Gastroesophageal sphincter (tissue), 4 donors: ENCODE data around the gene RPLP2. TPM values are rescaled to one million over a fixed set of nuclear protein-coding genes. Genes with fewer than 3 reads are reported as not detected.

Experiments used
- ATAC-seq: fragments of 150-250 bp; one replicate; pipeline ENCODE4 v1.9.1; 2016; ENCODE audit warnings: mild to moderate bottlenecking, moderate library complexity
- H3K27ac ChIP-seq, 4 donors: fragments of 200-600 bp; sonication (generic) in 3 of 4; 1 replicate in 3 of 4; 2 replicates in 1 of 4; pipeline ENCODE4 v1.5.1; 2016 to 2019
- H3K27me3 ChIP-seq: fragments of 200-600 bp; sonication (generic); one replicate; pipeline ENCODE4 v1.5.1; 2019
- H3K36me3 ChIP-seq, 2 donors: fragments of 200-600 bp; sonication (generic); one replicate each; pipeline ENCODE4 v1.5.1; 2019; ENCODE audit warnings: control low read depth in 1 of 2
- H3K4me1 ChIP-seq, 3 donors: fragments of 200-600 bp; sonication (generic); 1 replicate in 2 of 3; 2 replicates in 1 of 3; pipeline ENCODE4 v1.5.1; 2016 to 2019; ENCODE audit warnings: control low read depth in 2 of 3
- H3K4me3 ChIP-seq, 2 donors: fragments of 200-600 bp; sonication (generic); one replicate each; pipeline ENCODE4 v1.5.1; 2019; ENCODE audit warnings: mild to moderate bottlenecking in 1 of 2, moderate library complexity in 1 of 2
- H3K9me3 ChIP-seq, 3 donors: fragments of 200-600 bp; sonication (generic); one replicate each; pipeline ENCODE4 v1.5.1; 2017 to 2019; ENCODE audit warnings: control low read depth in 2 of 3
- EP300 ChIP-seq: sonication (generic); formaldehyde crosslinking; IDR thresholded peaks from one replicate; pipeline ENCODE4 v1.6.1; 2017; ENCODE audit warnings: antibody characterized with exemption, mild to moderate bottlenecking
- POLR2A ChIP-seq, 2 donors: fragments of 450-650 bp; IDR thresholded peaks; one replicate each; pipeline ENCODE4 v1.6.1; 2017; ENCODE audit warnings: antibody characterized with exemption in 2 of 2, mild to moderate bottlenecking in 2 of 2, moderate library complexity in 1 of 2
- POLR2AphosphoS5 ChIP-seq: sonication (generic); formaldehyde crosslinking; IDR thresholded peaks from one replicate; pipeline ENCODE4 v1.6.1; 2017; ENCODE audit warnings: antibody characterized with exemption
- WGBS, 2 donors: methylation state at CpG; one replicate each; pipeline ENCODE4 v1.1.5; 2018; ENCODE audit warnings: low coverage in 1 of 2; 5-methylcytosine and 5-hydroxymethylcytosine counted together
- total RNA-seq, 4 donors: library from RNA; depleted of rRNA; stranded (reverse); fragments of >200 nt; gene quantifications; one replicate each; pipeline ENCODE4 v1.1.0, GENCODE V29; 2016
- TF ChIP-seq, protein P1 (sequence below), 4 experiments: fragments of 200-600 bp in 2 of 4; fragments of 450-650 bp in 2 of 4; sonication (generic) in 1 of 4; IDR thresholded peaks; one replicate each; pipeline ENCODE4 v1.5.1; 2017 to 2019; ENCODE audit warnings: antibody characterized with exemption in 4 of 4, mild to moderate bottlenecking in 2 of 4, moderate library complexity in 2 of 4

The RPLP2 gene
- total RNA-seq, 4 donors from 2014 or later = 165 to 880 (median 462) TPM

DNA sequence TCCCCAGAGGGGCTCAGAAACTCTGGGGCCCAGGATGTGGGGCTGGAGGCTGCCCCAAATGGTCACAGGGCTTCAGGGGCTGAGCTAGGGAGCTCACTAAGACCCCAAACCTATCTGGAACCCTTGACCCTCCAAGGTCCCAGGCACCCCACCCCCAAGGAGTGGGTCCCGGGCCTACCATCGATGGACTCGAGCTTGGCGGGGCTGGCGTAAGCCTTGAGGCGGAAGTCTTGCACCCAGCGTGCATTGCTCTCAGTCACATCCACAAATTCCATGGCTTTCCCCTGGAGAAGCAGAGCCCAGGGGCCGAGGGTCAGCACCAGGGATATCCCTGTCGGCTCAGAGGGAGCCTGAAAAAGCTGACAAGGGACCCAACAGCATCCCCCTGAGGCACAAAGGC, 35.9 kb upstream of the RPLP2 start:
- no peak for ATAC-seq
- Histone ChIP-seq H3K4me3 (no peak overlapping the region), H3K27me3 (no peaks in the 10 kb centered on the region), H3K4me1 (peaks cover 0 to 63% (median 23%) of the 10 kb centered on the region in 3 donors), H3K27ac (no peak overlapping the region), H3K9me3 (no peaks in the 10 kb centered on the region), H3K36me3 (peaks cover 0 to 60% of the 10 kb centered on the region in 2 donors)
- WGBS, 2 donors = no CpG with 5 or more reads among the region's 9 CpGs
- TF ChIP-seq EP300 (no peak), POLR2AphosphoS5 (no peak), POLR2A (IDR thresholded peaks at IDR 0.05) (no peak)
- TF ChIP-seq, protein P1, sequence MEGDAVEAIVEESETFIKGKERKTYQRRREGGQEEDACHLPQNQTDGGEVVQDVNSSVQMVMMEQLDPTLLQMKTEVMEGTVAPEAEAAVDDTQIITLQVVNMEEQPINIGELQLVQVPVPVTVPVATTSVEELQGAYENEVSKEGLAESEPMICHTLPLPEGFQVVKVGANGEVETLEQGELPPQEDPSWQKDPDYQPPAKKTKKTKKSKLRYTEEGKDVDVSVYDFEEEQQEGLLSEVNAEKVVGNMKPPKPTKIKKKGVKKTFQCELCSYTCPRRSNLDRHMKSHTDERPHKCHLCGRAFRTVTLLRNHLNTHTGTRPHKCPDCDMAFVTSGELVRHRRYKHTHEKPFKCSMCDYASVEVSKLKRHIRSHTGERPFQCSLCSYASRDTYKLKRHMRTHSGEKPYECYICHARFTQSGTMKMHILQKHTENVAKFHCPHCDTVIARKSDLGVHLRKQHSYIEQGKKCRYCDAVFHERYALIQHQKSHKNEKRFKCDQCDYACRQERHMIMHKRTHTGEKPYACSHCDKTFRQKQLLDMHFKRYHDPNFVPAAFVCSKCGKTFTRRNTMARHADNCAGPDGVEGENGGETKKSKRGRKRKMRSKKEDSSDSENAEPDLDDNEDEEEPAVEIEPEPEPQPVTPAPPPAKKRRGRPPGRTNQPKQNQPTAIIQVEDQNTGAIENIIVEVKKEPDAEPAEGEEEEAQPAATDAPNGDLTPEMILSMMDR (IDR thresholded peaks at IDR 0.05) = no peak

DNA sequence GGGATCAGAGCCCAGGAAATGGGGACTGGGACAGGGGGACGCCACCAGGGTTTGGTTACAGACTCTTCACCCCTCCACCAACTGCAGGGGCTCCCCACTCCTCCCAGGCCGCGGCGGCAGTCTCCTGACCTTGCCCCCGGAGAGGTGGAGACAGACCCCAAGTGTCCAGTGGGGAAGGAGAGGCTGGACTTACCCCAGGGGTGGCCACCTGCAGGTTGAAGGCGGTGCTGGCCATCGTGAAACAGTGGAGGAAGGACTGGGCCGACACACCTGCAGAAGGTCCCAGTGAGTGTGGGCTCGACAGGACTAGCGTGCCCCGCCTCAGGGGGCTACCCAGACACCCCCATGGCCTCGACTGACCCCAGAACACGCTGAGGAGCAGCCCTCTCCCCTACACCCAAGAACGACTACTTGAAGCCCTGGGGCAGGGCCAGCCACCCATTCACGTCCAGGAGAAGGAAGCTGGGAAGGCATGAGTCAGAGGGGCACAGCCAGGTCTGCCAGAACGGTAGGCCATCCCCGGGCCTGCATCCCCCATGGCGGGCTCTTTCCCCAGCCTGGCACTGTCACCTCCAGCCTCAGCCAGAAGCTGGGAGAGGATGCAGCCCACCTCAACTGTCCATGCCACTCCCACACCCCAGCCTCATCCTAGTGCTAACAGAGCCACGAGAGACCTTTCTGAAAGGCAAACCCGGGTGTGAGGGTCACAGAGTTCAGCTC, 34.7 kb upstream of the RPLP2 start:
- Histone ChIP-seq H3K27me3 (no peaks in the 10 kb centered on the region), H3K4me3 (peak overlapping the region in 1 of 2 donors; percentile 98), H3K9me3 (no peaks in the 10 kb centered on the region), H3K36me3 (peaks cover 0 to 51% of the 10 kb centered on the region in 2 donors), H3K4me1 (peaks cover 0 to 76% (median 23%) of the 10 kb centered on the region in 3 donors), H3K27ac (no peak overlapping the region)
- no peak for ATAC-seq
- TF ChIP-seq POLR2AphosphoS5 = no peak
- TF ChIP-seq, protein P1 (IDR thresholded peaks at IDR 0.05) = no peak
- TF ChIP-seq EP300 = no peak
- no peak for TF ChIP-seq POLR2A (IDR thresholded peaks at IDR 0.05)
- WGBS, 2 donors = 40 to 84% methylated on average over 1 to 5 of the region's 20 CpGs

DNA sequence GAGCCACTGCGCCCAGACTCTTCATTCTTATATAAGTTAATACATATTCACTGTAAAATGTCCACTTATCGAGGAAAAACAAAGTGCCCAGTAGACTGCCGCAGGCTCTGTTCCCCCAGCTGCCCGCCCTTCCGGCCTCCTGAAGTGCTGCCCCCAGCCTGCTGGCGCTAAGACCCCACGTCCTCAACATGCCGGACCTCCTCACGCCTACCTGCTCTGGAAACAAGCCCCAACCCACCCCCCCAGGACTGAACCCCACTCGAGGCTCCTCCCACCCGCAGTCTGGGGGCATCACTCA, 33.6 kb upstream of the RPLP2 start:
- 28 to 100% methylated on average over 1 to 3 of the region's 11 CpGs for WGBS, 2 donors
- H3K27me3 ChIP-seq = no peaks in the 10 kb centered on the region
- H3K4me3 ChIP-seq = peak overlapping the region; percentile 85 to 98
- TF ChIP-seq EP300 (no peak), POLR2A (IDR thresholded peaks at IDR 0.05) (no peak), POLR2AphosphoS5 (no peak)
- TF ChIP-seq, protein P1 (IDR thresholded peaks at IDR 0.05) = no peak
- no peak for ATAC-seq
- H3K27ac ChIP-seq = peak overlapping the region in 2 of 4 donors; percentile 88 to 90
- peaks cover 0 to 46% of the 10 kb centered on the region in 2 donors for H3K36me3 ChIP-seq
- H3K9me3 ChIP-seq = no peaks in the 10 kb centered on the region
- peaks cover 0 to 79% (median 23%) of the 10 kb centered on the region in 3 donors for H3K4me1 ChIP-seq

DNA sequence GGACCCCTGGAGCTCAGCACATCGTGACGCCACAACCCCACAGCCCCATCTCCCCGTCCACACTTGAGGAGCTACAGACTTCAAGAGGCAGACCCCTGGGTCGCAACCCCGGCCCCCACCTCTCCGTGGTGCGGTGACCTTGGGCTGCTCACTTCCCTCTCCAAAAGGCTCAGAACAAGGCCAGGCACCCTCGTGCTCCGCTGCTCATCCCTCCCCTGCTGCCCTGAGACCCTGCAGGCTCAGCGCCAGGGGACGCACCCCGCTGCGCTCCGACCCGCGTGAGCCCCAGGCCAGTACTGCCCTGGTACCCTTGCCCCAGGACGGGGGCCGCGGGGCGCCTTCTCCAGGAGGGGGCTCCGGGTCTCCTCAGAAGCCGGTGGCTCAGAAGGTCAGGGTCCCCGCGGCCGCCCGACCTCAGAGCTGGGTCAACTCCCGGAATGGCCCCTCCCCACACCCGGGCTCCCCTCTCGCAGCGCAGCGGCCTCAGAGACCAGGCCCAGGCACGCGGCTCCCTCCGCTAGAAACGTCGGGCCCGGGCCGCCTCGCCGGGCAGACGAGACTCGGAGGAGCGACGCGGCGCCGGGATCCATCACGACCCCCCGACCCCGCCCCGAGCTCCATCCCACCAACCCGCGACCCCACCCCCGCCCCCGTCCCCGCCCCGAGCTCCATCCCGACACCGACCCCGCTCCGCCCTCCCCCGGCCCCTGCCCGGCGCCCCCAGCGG, 33.0 kb upstream of the RPLP2 start:
- H3K4me1 ChIP-seq = peaks cover 0 to 78% (median 23%) of the 10 kb centered on the region in 3 donors
- no CpG with 5 or more reads among the region's 65 CpGs for WGBS, 2 donors
- peak; percentile 40 for ATAC-seq
- H3K27me3 ChIP-seq = no peaks in the 10 kb centered on the region
- peak overlapping the region; percentile 35 to 90 (median 87) for H3K27ac ChIP-seq
- peak overlapping the region; percentile 85 to 98 for H3K4me3 ChIP-seq
- no peaks in the 10 kb centered on the region for H3K9me3 ChIP-seq
- TF ChIP-seq, protein P1 (IDR thresholded peaks at IDR 0.05) = no peak
- no peak for TF ChIP-seq EP300
- no peak for TF ChIP-seq POLR2AphosphoS5
- TF ChIP-seq POLR2A (IDR thresholded peaks at IDR 0.05) = no peak
- H3K36me3 ChIP-seq = peaks cover 0 to 41% of the 10 kb centered on the region in 2 donors
